Measurements from ENCODE around the gene LRRC36.

Gene LRRC36, protein sequence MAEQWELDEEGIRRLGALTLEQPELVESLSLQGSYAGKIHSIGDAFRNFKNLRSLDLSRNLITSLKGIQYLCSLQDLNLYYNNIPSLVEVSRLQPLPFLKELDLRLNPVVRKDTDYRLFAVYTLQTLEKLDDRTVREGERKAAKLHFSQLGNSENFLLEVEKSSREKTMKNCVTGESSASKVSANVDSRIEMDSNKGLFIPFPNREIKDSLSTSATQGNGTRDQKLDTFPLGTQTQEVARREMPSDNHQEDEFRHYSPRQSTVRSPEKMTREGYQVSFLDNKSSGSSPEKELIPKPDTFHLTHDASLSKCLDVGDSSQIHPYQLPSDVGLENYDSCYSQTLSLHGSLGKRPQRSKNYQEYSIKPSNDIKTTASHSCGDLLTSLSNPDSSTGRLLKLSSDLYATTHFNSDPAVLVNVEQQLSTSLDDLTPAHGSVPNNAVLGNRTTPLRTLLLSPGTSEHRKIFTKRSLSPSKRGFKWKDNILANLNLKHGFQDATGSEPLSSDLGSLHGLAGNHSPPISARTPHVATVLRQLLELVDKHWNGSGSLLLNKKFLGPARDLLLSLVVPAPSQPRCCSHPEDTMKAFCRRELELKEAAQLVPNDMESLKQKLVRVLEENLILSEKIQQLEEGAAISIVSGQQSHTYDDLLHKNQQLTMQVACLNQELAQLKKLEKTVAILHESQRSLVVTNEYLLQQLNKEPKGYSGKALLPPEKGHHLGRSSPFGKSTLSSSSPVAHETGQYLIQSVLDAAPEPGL

DNA sequence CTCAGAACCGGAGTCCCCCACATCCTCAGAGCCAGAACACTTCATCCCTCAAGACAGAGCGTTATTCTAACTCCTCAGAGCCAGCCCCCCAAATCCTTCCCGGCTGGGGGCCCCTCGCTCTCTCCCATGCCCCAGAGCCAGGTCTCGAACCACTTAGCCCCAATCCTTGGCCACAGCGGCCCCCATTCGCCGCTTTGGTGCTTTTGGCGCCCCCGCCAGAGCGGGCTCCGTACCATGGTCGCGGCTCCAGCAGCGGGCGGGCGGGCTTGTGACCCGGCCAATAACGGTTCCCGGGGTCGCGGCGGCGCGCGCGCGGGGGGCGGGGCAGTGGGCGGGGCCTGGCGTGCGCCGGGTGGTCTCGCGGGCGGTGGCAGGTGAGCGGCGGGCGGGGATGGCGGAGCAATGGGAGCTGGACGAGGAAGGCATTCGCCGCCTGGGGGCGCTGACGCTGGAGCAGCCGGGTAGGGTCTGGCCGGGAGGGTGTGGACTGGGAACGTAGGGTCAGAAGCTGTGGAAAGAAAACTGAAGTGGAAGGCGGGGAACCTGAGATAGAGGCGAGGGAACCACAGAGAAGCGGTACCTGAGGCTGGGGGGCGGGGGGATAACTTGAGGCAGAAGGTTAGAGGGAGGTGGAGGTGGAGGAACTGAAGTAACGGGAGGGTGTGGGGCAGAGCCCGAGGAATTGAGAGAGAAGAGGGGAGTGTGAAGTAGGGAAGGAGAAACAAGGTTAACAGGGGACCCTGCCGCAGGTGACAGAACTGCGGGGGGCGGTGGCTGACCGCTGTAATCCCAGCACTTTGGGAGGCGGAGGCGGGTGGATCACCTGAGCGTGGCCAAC is at the start of gene LRRC36, which contains the start of gene KCTD19:
Gene LRRC36 (plus strand): TSS at position 344 of the 838 bp plus-strand sequence. CDS start 48 bp downstream, at position 392.
Gene KCTD19 (minus strand): TSS at position 270 of the 838 bp plus-strand sequence. CDS start 34 bp downstream, at position 236.
- Histone ChIP-seq H3K9me3 (ENCODE audit: insufficient read depth, low read depth, low read length) (no peaks in the 10 kb centered on the region), H3K4me3 (ENCODE audit: low read length) (peak within 1 kb of the TSS; percentile 76), H3K9ac (ENCODE audit: low read depth, low read length) (peak within 1 kb of the TSS; percentile 72; the same call in 1 of the 2 replicates), H3K27me3 (ENCODE audit: insufficient read depth, low read length) (peaks cover 46% of the 10 kb centered on the region), H3K36me3 (ENCODE audit: insufficient read depth, low read depth, low read length) (no peaks in the 10 kb centered on the region), H3K4me1 (ENCODE audit: insufficient read depth, low read length) (no peaks in the 10 kb centered on the region), H3K27ac (ENCODE audit: low read length) (no peak within 1 kb of the TSS)

DNA sequence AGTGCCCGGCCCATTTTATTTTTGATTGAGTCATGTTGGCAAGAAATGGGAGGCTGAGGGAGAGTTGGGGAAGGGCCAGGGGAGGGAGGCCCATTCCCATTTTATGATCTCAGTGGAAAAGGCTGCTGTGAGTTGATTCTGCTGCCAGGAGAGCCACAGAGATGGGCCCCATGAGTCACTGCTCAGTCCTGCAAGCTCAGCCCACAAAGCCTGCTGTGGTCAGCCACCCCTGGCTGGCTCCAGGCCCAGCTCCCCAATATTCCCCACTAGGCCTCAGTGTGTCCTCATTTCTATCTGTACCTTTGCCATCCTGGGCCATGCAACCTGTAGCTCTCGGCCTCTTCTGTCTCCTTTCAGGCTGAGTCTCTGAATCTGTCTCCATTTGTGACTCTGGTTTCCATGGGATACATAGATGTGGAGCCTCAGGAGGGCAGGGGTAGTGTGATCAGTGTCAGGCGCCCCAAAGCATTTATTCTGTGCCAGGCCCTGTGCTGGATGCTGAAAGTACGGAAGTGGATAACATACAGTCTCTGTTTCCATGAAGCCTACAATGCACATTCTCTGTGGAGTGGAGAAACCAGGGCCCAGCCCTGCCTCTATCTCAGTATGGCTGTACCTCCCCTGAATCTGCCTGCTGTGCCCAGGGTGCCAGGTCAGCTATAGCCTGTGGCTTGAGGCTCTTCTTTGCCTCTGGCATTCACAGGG is 49.2 kb upstream of the LRRC36 start:
- H3K4me3 ChIP-seq (ENCODE audit: low read length), result no peak overlapping the region
- H3K9ac ChIP-seq (ENCODE audit: low read depth, low read length), result no peak overlapping the region
- no peak overlapping the region for H3K27ac ChIP-seq (ENCODE audit: low read length)
- no peaks in the 10 kb centered on the region for H3K9me3 ChIP-seq (ENCODE audit: insufficient read depth, low read depth, low read length)
- no peaks in the 10 kb centered on the region for H3K4me1 ChIP-seq (ENCODE audit: insufficient read depth, low read length)
- no peaks in the 10 kb centered on the region for H3K36me3 ChIP-seq (ENCODE audit: insufficient read depth, low read depth, low read length)
- peaks cover 25% of the 10 kb centered on the region for H3K27me3 ChIP-seq (ENCODE audit: insufficient read depth, low read length)

DNA sequence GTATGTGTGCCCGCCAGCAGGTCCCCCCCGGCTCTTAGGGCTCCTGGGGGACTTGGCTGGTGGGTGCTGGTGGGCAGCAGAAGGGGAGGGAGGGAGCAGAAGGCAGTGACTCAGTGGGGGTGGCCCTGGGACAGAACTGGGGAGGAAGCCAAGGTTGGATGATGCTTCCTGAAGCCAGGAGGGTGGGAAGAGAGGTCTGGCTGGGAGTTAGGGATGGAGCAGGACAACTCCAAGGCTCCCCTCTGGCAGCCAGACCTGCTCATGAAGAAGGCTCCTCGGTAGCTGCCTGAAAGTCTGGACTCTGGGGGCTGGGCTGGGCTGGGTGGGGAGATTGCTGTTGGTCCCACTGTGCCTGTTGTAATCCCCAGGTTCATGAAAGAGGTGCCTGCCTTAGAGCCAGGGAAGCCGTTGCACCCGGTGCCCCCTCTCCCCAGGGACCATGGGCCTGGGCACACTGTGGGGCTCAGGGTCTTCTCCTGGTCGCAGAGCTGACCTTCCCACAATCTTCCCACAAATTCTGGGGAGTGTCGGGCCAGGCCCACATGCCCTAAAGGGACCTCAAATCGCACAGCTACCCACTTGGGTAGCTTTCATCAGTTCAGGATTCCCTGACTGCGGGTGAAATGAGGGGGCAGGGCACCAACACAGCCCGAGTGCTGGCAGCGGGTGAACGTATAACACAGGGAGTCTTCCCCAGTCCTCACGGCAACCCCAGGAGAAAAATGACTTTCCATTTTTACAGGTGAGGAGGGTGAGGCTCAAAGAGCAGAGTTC is 48.4 kb upstream of the LRRC36 start:
- H3K9me3 ChIP-seq (ENCODE audit: insufficient read depth, low read depth, low read length), result no peaks in the 10 kb centered on the region
- peak overlapping the region; percentile 61; the same call in 1 of the 2 replicates for H3K4me3 ChIP-seq (ENCODE audit: low read length)
- H3K4me1 ChIP-seq (ENCODE audit: insufficient read depth, low read length), result no peaks in the 10 kb centered on the region
- no peak overlapping the region for H3K9ac ChIP-seq (ENCODE audit: low read depth, low read length)
- H3K36me3 ChIP-seq (ENCODE audit: insufficient read depth, low read depth, low read length), result no peaks in the 10 kb centered on the region
- H3K27me3 ChIP-seq (ENCODE audit: insufficient read depth, low read length), result peaks cover 25% of the 10 kb centered on the region
- no peak overlapping the region for H3K27ac ChIP-seq (ENCODE audit: low read length)

DNA sequence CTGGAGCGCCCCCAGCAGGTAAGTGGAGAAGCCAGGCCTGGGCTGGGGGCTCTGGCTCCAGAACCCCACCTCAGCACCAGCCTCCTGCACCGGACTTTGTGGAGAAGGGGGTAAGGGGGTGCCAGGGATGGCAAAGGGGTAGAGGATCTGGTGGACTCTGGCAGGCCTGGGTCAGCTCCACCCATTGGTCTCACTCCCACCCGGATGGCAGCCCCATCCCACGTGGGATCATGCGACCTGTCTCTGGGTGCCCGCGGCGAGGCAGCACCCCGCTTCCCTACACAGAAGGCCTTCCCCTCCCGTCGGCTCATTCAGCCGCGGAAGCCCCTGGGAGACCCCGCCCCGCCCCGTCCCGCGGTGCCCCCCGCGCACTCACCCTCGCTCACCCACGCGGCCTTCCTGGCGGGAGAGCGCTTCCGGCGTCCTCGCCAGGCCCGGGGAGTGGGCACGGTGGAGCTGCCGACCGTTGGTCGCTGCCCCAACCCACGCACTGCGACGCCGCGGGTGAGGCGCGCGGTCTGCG is 47.8 kb upstream of the LRRC36 start:
- H3K27ac ChIP-seq (ENCODE audit: low read length), result no peak overlapping the region
- no peaks in the 10 kb centered on the region for H3K9me3 ChIP-seq (ENCODE audit: insufficient read depth, low read depth, low read length)
- no peaks in the 10 kb centered on the region for H3K36me3 ChIP-seq (ENCODE audit: insufficient read depth, low read depth, low read length)
- H3K4me3 ChIP-seq (ENCODE audit: low read length), result peak overlapping the region; percentile 61
- H3K4me1 ChIP-seq (ENCODE audit: insufficient read depth, low read length), result no peaks in the 10 kb centered on the region
- peaks cover 25% of the 10 kb centered on the region for H3K27me3 ChIP-seq (ENCODE audit: insufficient read depth, low read length)
- H3K9ac ChIP-seq (ENCODE audit: low read depth, low read length), result no peak overlapping the region

DNA sequence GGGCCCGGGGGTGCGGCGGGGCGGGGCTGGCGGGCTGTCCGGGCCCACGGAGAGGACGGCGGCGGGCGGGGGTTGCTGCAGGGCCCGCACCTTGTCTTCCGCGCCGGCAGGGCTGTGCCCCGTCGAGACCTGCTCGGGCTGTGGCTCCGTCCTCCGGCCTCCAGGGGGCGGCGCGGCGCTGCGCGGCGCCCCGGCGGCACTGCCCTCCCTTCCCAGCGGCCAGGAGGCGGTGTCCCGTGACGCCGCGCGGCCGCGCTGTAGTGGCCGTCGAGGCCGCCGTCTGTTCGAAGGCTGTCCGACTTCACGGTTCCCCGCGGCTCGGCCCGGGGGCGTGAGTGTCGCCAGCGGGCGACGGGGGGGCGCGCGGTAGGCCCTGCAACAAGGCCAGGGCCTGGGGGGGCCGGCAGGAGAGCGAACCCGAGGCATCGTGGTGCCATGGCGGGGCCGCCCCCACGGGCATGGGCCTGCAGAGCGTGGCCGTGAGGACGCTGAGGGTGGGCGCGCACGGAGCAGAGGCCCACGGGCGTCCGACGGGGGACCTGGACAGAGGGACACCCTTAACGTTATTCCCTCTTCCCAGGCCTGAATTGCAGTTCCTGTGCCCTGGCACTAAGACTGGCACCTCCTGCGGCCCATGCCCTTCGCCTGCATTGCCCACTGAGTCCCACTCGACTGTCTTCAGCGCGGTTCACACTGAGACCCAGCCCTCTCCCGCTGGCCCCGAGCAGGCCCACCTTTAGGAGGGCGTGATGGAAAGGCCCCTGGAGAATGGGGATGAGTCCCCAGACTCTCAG is 47.1 kb upstream of the LRRC36 start, which contains the start of gene PLEKHG4:
Gene PLEKHG4 (plus strand): TSS at position 237 of the 794 bp plus-strand sequence. CDS start 513 bp downstream, at position 750.
- Histone ChIP-seq H3K9ac (ENCODE audit: low read depth, low read length) (no peak within 1 kb of the TSS), H3K9me3 (ENCODE audit: insufficient read depth, low read depth, low read length) (no peaks in the 10 kb centered on the region), H3K27ac (ENCODE audit: low read length) (no peak within 1 kb of the TSS), H3K4me1 (ENCODE audit: insufficient read depth, low read length) (no peaks in the 10 kb centered on the region), H3K4me3 (ENCODE audit: low read length) (peak within 1 kb of the TSS; percentile 61), H3K27me3 (ENCODE audit: insufficient read depth, low read length) (peaks cover 25% of the 10 kb centered on the region), H3K36me3 (ENCODE audit: insufficient read depth, low read depth, low read length) (no peaks in the 10 kb centered on the region)

DNA sequence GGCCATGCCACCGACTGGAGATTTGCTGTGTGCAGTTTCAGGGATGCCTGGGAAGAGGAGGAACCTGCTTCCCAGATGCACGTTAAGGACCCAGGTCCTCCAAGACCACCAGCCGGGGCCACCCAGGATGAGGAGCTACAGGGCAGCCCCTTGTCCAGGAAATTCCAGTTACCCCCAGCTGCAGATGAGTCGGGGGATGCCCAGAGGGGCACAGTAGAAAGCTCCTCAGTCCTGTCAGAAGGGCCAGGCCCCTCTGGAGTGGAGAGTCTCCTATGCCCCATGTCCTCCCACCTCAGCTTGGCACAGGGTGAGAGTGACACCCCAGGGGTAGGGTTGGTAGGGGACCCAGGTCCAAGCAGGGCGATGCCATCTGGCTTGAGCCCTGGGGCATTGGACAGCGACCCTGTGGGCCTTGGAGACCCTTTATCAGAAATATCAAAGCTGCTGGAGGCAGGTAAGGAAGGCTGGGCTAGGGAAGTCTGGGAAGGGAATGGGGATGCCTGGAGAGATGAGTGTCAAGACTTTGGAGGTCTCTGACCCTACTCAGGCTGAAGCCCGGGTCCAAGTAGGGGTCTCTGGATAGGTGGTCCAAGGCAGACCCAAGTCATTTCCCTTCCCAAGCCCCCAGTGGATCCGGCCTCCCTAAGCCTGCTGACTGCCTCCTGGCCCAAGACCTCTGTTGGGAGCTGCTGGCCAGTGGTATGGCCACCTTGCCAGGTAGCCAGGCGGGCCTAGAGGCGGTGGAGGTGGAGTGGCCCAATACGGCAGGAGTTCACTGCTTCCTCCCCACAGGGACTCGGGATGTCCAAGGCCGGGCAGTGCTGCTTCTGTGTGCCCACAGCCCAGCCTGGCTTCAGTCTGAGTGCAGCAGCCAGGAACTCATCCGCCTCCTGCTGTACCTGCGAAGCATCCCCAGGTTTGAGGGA is 46.3 kb upstream of the LRRC36 start:
- Histone ChIP-seq H3K9ac (ENCODE audit: low read depth, low read length) (no peak overlapping the region), H3K36me3 (ENCODE audit: insufficient read depth, low read depth, low read length) (no peaks in the 10 kb centered on the region), H3K27me3 (ENCODE audit: insufficient read depth, low read length) (peaks cover 25% of the 10 kb centered on the region), H3K4me1 (ENCODE audit: insufficient read depth, low read length) (no peaks in the 10 kb centered on the region), H3K9me3 (ENCODE audit: insufficient read depth, low read depth, low read length) (no peaks in the 10 kb centered on the region), H3K4me3 (ENCODE audit: low read length) (no peak overlapping the region), H3K27ac (ENCODE audit: low read length) (no peak overlapping the region)

DNA sequence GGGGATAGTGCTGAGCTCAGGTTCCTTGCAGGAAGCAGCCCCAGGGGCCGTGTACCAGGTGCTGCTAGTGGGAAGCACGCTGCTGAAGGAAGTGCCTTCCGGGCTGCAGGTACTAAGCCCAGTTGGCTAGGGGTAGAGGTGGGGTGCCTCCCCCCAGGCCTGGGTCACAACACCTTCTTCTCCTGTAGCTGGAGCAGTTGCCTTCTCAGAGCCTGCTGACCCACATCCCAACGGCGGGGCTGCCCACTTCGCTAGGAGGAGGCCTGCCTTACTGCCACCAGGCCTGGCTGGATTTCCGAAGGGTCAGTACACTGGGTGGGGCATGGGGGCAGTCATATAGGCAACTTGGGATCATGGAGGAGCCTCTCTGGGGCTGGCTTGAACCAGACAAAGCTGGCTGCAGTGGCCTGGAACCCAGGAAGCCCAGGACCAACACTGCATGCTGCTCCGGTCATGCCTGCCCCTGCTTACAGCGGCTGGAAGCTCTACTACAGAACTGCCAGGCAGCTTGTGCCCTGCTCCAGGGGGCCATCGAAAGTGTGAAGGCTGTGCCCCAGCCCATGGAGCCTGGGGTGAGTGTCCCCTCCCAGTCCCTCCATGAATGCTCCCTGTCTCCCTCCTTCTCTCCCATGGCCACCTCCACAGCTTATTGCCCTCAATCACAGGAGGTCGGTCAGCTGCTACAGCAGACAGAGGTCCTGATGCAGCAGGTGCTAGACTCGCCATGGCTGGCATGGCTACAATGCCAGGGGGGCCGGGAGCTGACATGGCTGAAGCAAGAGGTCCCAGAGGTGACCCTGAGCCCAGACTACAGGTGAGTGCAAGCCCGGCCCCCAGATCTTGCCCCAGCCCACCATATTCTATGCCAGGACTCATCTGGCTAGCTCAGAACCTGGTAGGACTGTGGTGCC is 44.8 kb upstream of the LRRC36 start:
- H3K36me3 ChIP-seq (ENCODE audit: insufficient read depth, low read depth, low read length), result no peaks in the 10 kb centered on the region
- peaks cover 25% of the 10 kb centered on the region for H3K27me3 ChIP-seq (ENCODE audit: insufficient read depth, low read length)

DNA sequence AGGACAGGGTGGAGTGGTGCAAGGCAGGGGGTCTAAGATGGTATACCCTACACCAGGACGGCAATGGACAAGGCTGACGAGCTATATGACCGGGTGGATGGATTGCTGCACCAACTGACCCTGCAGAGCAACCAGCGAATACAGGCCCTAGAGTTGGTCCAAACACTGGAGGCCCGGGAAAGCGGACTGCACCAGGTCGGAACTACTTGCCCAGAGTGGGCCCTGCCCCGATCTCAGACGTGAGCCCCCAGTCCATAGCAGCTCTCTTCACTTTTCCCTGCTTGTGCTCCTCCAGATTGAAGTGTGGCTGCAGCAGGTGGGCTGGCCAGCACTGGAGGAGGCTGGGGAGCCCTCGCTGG is 44.2 kb upstream of the LRRC36 start:
- no peaks in the 10 kb centered on the region for H3K9me3 ChIP-seq (ENCODE audit: insufficient read depth, low read depth, low read length)
- H3K27ac ChIP-seq (ENCODE audit: low read length), result no peak overlapping the region
- no peak overlapping the region for H3K9ac ChIP-seq (ENCODE audit: low read depth, low read length)
- H3K36me3 ChIP-seq (ENCODE audit: insufficient read depth, low read depth, low read length), result no peaks in the 10 kb centered on the region
- no peaks in the 10 kb centered on the region for H3K4me1 ChIP-seq (ENCODE audit: insufficient read depth, low read length)
- H3K4me3 ChIP-seq (ENCODE audit: low read length), result no peak overlapping the region
- peaks cover 25% of the 10 kb centered on the region for H3K27me3 ChIP-seq (ENCODE audit: insufficient read depth, low read length)

More for the DNA sequence above, 44.8 kb upstream of the LRRC36 start:
- H3K9me3 ChIP-seq (ENCODE audit: insufficient read depth, low read depth, low read length), result no peaks in the 10 kb centered on the region
- H3K4me3 ChIP-seq (ENCODE audit: low read length), result no peak overlapping the region
- no peak overlapping the region for H3K27ac ChIP-seq (ENCODE audit: low read length)
- no peaks in the 10 kb centered on the region for H3K4me1 ChIP-seq (ENCODE audit: insufficient read depth, low read length)
- H3K9ac ChIP-seq (ENCODE audit: low read depth, low read length), result no peak overlapping the region

All from iPS-20b (cell line).